ENCODE measurements around the gene UMODL1.

- no peak for TF ChIP-seq GATA3 (IDR thresholded peaks at IDR 0.05; ENCODE audit: low read depth, low read length)
- no peak for TF ChIP-seq GATA2 (IDR thresholded peaks at IDR 0.05; ENCODE audit: low read depth, low read length)
These were observed 117.5 kb downstream of the UMODL1 start for GRCh38 chr21:42188663-42189062.

Measured in SH-SY5Y (cell line).